ENCODE results near the gene RMC1. TPM values are rescaled to one million over a fixed set of nuclear protein-coding genes. Genes with fewer than 3 reads are reported as not detected.

The RMC1 gene
- total and polyA plus RNA-seq, 12 donors, result 12.4 to 29.6 (median 15.7) TPM

- no peak for ATAC-seq
- peaks cover 0 to 100% (median 75%) of the 10 kb centered on the region in 9 donors for H3K36me3 ChIP-seq
- no peak for DNase-seq
- intact Hi-C loops (cut with DNase I), result no loop called here
- H3K4me1 ChIP-seq, result peaks cover 0 to 44% (median 14%) of the 10 kb centered on the region in 9 donors
- H3K27ac ChIP-seq, result no peak overlapping the region
- no peak overlapping the region for H3K4me3 ChIP-seq
- no peaks in the 10 kb centered on the region for H3K27me3 ChIP-seq
- WGBS, 2 donors, result 78 to 90% methylated on average over 9 of the region's 9 CpGs
- no peaks in the 10 kb centered on the region for H3K9me3 ChIP-seq
- no peak for TF ChIP-seq CTCF (IDR thresholded peaks at IDR 0.05)
Observed at GRCh38 chr18:23538001-23538400, 34.7 kb downstream of the RMC1 start.

- H3K27ac ChIP-seq, result no peak overlapping the region
- WGBS, 2 donors, result 75 to 78% methylated on average over 6 of the region's 6 CpGs
- no peaks in the 10 kb centered on the region for H3K9me3 ChIP-seq
- no peak for ATAC-seq
- DNase-seq, result no peak
- TF ChIP-seq CTCF (IDR thresholded peaks at IDR 0.05), result no peak
- H3K4me3 ChIP-seq, result no peak overlapping the region
- peaks cover 0 to 100% (median 77%) of the 10 kb centered on the region in 9 donors for H3K36me3 ChIP-seq
- H3K4me1 ChIP-seq, result peaks cover 0 to 44% (median 14%) of the 10 kb centered on the region in 9 donors
- intact Hi-C loops (cut with DNase I), result no loop called here
- H3K27me3 ChIP-seq, result no peaks in the 10 kb centered on the region
Observed at GRCh38 chr18:23538870-23539269, 35.6 kb downstream of the RMC1 start.

- peak overlapping the region in 1 of 10 donors; percentile 84 for H3K27ac ChIP-seq
- H3K9me3 ChIP-seq, result no peaks in the 10 kb centered on the region
- intact Hi-C loops (cut with DNase I), result no loop called here
- no peak for DNase-seq
- H3K4me1 ChIP-seq, result peaks cover 0 to 44% (median 14%) of the 10 kb centered on the region in 9 donors
- WGBS, 2 donors, result 86 to 87% methylated on average over 9 of the region's 9 CpGs
- H3K27me3 ChIP-seq, result no peaks in the 10 kb centered on the region
- no peak overlapping the region for H3K4me3 ChIP-seq
- TF ChIP-seq CTCF (IDR thresholded peaks at IDR 0.05), result no peak
- no peak for ATAC-seq
- peaks cover 0 to 100% (median 78%) of the 10 kb centered on the region in 9 donors for H3K36me3 ChIP-seq
Observed at GRCh38 chr18:23539296-23539695, 36.0 kb downstream of the RMC1 start.

- TF ChIP-seq CTCF (IDR thresholded peaks at IDR 0.05), result no peak
- H3K4me3 ChIP-seq, result no peak overlapping the region
- ATAC-seq (no peak), DNase-seq (no peak)
- no peaks in the 10 kb centered on the region for H3K9me3 ChIP-seq
- H3K27ac ChIP-seq, result peak overlapping the region in 2 of 10 donors; percentile 45 to 84
- H3K36me3 ChIP-seq, result peaks cover 0 to 100% (median 74%) of the 10 kb centered on the region in 9 donors
- intact Hi-C loops (cut with DNase I), result no loop called here
- peaks cover 0 to 44% (median 14%) of the 10 kb centered on the region in 9 donors for H3K4me1 ChIP-seq
- WGBS, 2 donors, result 86% methylated on average over 9 of the region's 9 CpGs
- no peaks in the 10 kb centered on the region for H3K27me3 ChIP-seq
Observed at GRCh38 chr18:23539911-23540525, 36.7 kb downstream of the RMC1 start.

Data from heart right ventricle (tissue), 16 donors.